NCI-H226 (cell line): Measurements from ENCODE around the gene CYB5D1.
"Not testable (repeated sequence)": the region's sequence is repeated elsewhere in the genome, so short reads cannot be mapped to it uniquely, and the experiment has no call there.

ENCODE experiments used
- DNase-seq: peaks from one replicate; pipeline ENCODE4 v3.0.0-alpha.2; 2015

Gene CYB5D1

DNA sequence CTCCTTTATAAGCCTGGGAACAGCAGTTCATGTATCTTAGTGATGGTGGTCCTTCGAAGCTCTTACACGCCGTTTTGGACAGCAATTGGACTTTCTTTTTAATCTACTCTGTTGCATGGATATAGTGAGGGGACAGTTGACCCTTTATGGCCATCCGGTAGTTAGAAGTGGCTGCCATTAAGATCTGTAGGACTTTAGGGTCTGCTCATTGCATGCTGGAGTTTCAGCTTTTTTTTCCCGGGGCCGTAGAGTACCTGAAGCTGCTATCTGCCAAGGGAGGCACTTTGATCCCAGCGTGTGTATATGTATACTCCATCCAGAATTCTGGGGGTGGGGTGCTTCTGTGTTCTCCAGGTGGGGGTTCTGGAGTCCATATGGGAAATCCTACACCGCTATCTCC is 1.2 kb downstream of the CYB5D1 start:
- DNase-seq: no peak

GRCh38 chr17:7862692-7863437 is 5.1 kb downstream of the CYB5D1 start:
- DNase-seq: no peak

GRCh38 chr17:7864384-7864783 is 6.6 kb downstream of the CYB5D1 start:
- not testable (repeated sequence) for DNase-seq

DNA sequence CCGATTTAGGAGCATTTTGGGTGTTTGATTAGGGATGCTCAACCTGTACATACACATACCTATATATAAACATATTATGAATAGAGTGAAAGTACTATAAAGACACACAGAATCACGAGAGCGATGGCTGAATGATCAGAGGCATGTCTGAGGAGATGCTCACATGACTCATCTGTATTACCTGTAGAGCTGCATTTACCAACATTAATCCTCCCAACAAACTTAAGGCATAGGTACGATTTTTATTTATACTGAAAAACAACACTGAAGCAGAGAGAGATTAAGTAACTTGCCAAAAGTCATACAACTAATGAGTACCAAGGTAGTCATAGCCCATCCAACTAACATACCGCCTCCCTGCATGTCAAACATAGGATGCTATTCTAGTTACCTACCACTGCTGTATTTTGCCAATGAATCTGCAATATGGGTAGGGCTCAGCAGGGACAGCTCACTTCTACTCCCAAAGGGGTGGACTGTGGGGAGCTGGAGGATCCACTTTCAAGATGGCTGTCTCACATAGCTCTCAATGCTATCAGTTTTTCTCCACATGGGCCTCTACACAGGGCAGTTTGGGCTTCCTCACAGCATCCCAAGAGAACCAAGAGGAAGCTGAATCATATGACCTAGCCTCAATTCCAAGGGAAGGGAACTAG is 7.3 kb downstream of the CYB5D1 start:
- DNase-seq: no peak

DNA sequence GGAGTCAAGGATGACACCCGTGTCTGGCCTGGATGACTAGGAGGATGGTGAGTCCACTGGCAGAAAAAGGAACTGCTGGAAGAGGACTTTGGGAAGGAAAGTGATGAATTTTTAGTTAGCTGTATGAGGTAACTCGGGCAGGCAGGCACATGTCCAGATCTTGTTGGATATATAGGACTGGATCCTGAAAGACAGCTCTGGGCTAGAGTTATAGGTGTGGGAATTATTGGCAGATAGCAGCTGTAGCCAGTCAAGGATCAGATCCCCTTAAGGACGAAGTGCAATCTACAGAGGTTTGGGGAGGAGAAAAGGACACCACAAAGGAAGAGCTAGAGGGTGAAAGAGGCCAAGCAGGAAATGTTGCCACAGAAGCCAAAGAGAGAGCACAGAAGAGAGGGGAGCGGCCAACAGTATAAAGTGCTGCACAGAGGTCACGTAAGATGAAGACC is 10.1 kb downstream of the CYB5D1 start:
- DNase-seq: no peak

DNA sequence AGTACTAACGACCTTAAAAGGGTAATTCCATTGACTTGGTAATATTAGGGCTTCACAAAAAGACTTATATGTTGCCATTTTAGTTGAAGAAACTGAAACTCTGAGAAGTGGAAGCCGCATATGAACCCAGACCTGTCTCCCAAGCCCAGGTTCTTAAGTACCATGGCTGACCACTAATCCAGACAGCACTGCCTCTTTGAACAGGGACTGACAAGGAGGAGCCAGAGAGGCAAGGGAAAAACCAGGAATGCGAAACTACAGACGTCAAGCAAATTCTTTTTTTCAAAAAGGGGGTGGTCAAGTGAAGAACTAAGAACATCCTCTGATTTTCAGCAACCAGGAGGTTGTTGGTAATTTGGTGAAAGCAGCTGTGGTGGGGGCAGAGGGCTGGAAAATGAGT is 15.2 kb downstream of the CYB5D1 start:
- DNase-seq: no peak

DNA sequence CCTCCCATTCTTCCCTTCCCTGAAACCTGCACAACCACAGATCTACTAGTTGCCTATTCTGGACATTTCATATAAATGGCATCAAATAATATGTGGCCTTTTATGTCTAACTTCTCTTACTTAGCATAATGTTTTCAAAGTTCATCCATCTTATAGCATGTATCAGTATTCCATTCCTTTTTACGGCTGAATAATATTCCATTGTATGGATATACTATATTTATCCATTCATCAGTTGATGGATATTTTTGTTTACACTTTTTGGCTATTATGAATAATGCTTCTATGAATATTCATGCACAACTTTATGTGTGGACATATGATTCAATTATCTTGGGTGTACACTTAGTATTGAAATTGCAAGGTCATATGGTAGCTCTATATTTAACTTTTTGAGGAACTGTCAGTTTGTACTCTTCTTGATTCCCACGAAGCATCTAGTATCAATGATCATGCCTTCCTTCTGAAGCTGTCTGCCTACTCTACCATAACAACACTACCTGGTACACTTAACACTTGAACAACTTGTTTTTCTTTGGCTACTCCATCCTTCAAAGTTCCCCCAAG is 18.1 kb downstream of the CYB5D1 start:
- DNase-seq: no peak

GRCh38 chr17:7878234-7878633 is 20.4 kb downstream of the CYB5D1 start:
- no peak for DNase-seq

DNA sequence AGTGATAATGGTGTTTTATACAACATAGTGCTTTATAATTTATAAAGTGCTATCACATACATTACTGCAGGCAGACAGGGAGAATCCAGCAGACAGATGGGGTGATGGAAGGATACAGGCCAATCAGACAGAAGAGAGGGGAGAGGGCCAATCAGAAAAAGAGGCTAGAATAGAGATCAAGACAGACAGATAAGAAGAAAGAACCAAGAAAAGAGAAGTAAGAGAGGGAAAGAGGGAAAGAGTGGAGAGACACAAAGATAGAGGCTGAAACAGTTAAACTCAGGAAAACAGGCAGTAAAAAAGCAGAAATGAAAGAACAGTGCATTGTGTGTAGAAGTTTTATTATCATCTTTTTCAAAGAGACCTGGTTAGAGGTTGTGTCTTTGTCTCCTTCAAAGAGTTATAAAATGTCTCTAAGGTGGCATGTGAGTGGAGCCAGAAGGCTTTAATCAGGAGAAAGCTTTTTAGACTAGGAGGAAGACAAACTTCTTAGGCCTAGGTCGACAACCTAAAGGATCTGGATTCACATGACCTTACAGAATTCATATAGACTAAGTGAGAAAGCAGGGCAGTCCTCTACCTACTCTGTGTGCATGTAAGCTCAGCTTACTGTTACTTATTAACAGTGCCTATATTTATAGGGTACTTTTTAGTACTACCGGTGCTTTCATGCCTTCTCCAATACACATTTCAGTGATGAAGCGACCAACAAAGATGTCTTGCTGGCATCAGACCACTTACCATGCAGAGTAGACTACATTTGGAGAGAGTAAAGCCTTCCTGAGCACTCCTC is 22.5 kb downstream of the CYB5D1 start:
- no peak for DNase-seq

DNA sequence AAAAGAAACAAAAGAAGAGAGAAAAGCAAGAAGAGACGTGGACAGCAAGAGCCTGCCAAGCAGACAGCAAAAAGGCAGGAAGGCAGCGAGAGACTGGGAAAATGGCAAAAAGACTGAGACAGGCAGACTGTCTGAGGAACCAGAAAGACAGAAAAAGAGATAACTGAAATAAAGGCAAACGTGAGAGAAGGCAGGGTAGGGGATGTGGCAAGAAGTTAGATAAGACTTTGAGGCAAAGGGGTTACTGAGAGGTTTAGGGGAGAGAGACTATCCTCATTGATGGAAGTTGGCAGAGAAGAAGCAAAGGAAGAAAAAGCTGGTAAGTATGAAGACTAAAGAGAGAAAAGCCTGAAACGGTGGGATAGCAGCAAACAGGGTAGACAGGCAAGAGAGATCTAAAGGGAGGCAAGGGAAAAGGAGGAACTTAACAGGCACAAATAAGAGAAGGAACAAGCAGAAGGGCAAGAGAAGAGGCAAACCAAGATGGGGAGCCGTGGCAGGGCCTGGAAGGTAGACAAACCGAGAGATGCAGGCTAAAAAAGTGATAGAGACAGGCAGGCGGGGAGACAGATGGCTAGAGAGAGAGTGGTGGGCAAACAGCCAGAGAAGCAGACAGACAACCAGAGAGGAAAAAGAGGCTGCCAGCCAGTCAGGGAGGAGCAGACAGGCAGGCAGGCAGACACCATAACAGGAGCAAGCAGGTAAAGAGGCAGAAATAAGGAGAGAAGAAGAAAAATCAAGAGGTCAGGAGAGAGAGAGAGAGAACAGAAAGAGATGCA is 23.7 kb downstream of the CYB5D1 start:
- no peak for DNase-seq

GRCh38 chr17:7882068-7882467 is 24.3 kb downstream of the CYB5D1 start:
- no peak for DNase-seq

- no peak for DNase-seq
Observed at GRCh38 chr17:7882629-7883028, 24.8 kb downstream of the CYB5D1 start.

DNA sequence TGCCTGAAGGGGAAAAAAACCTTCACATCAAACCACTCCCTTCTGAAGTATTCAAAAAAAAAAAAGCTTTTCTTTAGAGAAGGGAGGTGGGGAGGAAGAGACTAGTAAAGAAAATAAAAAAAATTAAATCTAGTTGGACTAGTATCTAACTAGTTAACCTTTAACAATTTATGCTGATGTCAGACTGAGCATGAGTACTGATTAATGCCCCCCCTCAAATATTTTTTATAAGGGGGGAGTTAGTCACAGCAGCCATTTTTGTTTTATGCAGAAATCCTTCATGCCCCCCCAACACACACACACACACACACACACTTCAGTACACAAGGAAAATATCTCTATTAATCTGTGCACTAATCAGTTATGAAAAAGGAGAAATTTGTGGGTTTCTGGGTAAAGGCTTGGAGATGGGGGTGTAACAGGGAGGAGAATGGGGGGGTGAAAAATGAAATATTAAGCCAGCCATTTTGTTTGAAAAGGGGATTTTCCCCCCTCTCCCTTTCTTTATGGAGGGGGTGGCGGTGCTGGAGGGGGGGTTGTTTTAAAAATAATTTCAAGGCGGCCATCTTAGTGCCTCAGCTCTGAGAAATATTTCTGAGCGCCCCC is 26.1 kb downstream of the CYB5D1 start:
- DNase-seq: no peak

DNA sequence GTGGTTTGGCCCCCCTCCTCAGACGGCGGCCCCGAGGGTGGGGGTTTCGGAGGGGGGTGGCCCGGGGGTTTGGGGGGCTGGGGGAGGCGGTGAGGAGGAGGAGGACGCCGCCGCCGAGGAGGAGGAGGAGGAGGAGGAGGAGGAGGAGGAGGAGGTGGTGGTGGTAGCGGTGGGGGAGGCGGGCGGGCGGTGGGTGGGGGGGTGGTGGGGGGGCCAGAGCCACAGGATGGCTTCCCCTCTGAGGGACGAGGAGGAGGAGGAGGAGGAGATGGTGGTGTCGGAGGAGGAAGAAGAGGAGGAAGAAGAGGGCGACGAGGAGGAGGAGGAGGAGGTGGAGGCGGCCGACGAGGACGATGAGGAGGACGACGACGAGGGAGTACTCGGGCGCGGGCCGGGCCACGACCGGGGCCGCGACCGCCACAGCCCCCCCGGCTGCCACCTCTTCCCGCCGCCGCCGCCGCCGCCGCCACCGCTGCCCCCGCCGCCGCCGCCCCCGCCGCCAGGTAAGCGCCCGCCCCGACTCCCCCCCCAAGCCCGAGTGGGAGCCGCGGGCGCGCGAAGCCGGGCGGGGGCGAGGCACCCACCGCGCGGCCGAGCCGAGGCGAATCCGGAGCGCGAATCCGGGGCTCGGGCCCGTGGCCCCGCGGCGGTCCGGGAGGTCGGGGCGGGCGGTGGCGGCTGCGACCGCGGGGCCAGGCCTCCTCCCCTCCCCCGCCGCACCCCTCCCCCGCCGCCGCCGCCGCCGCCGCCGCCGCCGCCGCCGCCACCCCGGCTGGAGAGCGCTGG is 27.0 kb downstream of the CYB5D1 start:
- DNase-seq: peak; percentile 3

DNA sequence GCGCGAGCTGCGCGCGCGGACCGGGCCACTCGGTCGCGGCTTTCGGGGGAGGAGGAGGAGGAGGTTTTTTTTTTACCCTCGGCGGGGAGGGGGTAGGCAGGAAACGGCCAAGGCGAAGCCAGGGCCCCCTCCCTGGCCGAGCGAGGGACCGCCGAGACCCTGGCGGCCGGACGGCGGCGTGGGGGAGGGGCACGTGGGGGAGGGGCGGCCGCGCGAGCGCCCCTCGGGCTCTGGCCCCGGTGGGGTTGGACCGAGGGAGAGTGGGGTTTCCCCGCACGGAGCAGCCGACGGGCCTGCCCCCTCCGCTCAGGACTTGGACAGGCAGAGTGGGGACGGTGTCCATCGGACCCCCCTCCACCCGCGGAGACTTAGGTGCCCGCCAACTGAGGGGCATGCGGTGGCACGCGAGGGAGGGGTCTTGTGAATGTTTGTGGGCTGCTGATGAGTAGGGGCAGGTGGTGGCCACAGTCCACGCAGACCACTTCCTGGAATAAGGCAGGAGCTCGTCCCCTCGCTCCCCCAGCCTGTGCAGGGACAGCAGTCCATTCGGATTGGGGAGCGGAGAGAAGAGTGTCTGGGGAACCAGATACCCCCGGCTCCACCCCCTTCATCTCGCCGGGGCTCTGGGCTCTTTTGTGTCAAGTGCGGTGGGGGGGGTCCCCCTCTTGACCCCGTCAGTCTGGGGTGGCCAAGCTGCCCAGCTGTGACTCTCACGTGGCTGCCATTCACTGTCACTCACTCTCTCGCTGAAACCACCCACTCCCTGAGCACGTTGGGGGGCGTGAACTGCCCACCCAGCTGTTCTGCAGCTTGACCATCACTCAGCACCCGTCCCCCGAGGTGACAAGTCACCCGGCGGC is 27.8 kb downstream of the CYB5D1 start:
- peak; percentile 15 for DNase-seq

DNA sequence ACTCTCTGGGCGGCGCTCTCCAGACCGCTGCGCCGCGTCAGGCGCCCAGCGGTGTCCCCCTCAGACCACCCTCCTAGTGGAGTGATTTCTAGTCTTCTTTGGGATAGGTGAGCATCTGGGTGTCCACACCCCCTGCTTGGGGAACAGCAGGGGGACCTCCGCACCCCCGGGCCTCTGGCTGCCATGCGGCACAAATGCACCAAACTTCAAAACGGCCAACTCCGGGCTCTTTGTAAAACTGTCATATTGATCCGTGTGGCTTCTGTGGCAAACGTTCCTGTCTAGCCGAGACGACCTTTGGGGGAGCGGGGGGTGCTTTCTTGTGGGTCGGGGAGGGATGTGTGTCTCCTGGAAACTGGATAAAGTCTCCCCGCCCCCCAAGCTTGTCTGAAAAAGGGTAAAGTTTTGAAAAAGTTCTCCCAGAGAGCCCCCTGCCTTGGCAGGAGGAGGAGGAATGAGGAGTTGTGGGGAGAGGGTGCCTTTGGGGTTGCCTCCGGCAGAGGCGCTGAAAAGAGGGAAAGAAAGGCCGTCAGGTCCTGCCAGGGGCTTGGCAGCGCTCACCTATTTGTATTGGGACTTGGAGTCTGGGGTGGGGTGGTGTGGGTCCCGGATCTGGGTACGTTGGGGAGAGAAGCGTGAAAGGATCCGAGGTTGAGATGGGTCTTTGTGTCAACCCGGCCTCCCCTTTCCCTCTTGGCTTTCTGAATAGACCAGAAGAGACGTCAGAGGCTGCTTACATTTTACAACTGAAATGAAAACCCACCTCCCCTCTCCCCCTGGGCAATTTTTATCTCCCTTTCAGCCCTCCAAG is 28.6 kb downstream of the CYB5D1 start:
- no peak for DNase-seq

DNA sequence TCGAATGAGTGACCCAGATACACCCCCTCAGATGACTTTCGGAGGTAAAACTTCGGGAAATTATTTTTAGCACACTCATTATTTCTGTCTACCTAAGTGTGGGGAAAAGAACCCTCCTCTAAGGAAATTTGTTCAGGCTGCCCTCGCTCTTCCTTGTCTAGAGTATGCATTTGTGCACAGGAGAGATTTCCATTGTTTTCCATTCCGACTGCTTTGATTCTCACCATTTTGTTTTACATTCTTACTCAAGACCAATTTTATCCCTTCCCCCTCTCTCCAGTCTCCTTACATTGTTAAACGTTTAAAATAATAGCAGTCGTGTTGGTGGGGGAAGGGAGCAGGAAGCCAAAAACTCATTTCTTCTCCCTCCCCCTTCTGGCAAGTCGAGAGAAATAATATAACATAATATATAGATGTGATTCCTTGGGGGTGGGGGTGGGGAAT is 29.3 kb downstream of the CYB5D1 start:
- DNase-seq: no peak

DNA sequence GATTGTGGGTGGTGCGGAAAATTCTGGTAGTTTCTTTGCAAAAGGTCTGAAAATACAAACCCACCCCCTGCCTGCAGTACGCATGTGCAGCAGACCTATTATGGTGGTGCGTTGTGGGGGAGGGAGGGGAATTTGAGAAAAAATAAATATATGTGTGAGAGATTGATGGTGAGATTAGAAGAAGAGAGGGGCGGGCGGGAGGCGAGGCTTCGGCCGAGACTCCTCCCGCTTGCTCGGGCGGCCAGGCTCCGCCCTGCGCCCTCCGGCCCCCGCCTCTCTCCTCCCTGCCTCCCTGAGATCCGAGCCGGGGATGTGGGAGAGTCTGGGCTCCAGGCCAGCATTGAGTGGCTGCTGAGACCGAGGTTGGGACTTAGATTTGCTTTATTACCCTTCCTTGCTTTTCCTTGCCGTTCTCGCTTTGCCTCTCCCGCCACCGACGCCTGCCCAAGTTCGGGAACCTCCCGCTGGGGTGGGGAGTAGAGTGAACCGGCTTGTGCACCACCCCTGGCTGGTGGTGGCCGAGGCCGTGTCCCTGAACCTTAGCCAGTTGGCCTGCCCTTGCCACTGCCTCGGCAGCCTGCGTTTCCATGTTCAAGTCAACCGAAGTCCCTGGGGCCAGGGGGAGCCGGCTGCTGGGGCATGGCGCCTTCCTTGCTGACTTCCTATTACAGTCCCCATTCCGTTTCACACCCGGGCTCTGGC is 29.8 kb downstream of the CYB5D1 start:
- DNase-seq: peak; percentile 80
